Measurements from ENCODE around the gene STAT3. TPM values are rescaled to one million over a fixed set of nuclear protein-coding genes. Genes with fewer than 3 reads are reported as not detected.
A peak's percentile ranks its signal among the peaks of the same experiment; 100 is the strongest.

The STAT3 gene
- total RNA-seq, 6 experiments from 2014 or later = 65.3 to 74.5 (median 68.8) TPM

DNA sequence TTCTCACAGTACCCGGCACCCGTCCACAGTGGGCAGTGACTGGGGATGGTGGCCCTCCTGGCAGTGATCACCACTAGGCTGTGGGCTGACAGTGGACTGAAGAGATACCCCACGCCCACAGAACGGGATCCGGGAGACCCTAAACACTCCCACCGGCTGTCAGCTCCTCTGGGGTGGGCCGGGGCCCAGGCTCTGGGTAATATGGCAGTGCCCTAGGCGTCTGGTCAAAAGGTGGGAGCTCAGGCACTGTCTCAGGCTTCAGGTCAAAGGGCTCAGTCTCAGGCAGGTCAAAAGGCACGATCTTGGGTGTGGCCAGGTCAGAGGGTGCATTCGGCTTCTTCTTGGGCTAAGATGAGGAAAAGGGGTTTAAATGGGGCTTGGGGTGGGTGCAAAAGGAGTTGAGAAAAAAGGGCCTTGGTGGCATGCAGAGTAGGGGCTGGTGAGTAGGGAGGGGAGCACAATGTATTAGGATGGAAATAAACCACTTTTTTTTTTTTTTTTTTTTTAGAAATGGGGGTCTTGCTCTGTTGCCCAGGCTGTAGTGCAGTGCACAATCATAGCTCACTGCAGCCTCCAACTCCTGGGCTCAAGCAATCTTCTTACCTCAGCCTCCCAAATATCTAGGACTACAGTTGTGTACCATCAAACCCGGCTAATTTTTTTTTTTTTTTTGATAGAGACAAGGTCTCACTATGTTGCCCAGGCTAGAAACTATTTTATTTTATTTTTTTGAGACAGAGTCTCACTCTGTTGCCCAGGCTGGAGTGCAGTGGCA is 23.9 kb upstream of the STAT3 start:
- Mint-ChIP-seq H3K9me3 (no peaks in the 10 kb centered on the region), H3K4me3 (peak overlapping the region; percentile 53), H3K27me3 (ENCODE audit: insufficient read depth) (no peaks in the 10 kb centered on the region; the same call in 1 of the 2 replicates), H3K36me3 (ENCODE audit: low read depth) (peaks cover 16% of the 10 kb centered on the region), H3K4me1 (ENCODE audit: low read depth) (peaks cover 80% of the 10 kb centered on the region), H3K27ac (peak overlapping the region; percentile 86)
- DNase-seq = no peak
- TF ChIP-seq, protein P1, sequence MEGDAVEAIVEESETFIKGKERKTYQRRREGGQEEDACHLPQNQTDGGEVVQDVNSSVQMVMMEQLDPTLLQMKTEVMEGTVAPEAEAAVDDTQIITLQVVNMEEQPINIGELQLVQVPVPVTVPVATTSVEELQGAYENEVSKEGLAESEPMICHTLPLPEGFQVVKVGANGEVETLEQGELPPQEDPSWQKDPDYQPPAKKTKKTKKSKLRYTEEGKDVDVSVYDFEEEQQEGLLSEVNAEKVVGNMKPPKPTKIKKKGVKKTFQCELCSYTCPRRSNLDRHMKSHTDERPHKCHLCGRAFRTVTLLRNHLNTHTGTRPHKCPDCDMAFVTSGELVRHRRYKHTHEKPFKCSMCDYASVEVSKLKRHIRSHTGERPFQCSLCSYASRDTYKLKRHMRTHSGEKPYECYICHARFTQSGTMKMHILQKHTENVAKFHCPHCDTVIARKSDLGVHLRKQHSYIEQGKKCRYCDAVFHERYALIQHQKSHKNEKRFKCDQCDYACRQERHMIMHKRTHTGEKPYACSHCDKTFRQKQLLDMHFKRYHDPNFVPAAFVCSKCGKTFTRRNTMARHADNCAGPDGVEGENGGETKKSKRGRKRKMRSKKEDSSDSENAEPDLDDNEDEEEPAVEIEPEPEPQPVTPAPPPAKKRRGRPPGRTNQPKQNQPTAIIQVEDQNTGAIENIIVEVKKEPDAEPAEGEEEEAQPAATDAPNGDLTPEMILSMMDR (IDR thresholded peaks at IDR 0.05) = no peak

DNA sequence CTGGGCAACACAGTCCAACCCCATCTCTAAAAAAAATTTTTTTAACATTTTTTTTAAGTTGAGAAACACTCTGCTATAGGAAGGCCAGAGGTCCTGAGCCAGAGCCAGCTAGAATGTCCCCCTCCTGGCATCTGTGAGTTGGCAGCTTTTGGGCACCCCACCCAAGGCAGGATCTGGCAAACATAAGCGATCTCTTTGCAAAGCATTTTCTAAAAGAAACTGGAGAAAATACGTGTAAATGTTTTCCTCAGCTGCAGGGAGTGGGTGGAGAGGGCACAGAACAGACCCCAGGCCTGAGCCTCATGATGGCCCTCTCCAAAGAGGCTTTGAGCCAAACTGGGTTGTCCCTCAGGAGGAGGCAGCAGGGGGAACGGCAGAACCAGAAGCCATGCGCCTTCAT is 23.1 kb upstream of the STAT3 start:
- Mint-ChIP-seq H3K27ac (peak overlapping the region; percentile 86), H3K4me3 (peak overlapping the region; percentile 53), H3K27me3 (ENCODE audit: insufficient read depth) (no peaks in the 10 kb centered on the region; the same call in 1 of the 2 replicates), H3K4me1 (ENCODE audit: low read depth) (peaks cover 86% of the 10 kb centered on the region), H3K9me3 (no peaks in the 10 kb centered on the region), H3K36me3 (ENCODE audit: low read depth) (peaks cover 20% of the 10 kb centered on the region)
- TF ChIP-seq, protein P1 (IDR thresholded peaks at IDR 0.05) = no peak
- DNase-seq = no peak

DNA sequence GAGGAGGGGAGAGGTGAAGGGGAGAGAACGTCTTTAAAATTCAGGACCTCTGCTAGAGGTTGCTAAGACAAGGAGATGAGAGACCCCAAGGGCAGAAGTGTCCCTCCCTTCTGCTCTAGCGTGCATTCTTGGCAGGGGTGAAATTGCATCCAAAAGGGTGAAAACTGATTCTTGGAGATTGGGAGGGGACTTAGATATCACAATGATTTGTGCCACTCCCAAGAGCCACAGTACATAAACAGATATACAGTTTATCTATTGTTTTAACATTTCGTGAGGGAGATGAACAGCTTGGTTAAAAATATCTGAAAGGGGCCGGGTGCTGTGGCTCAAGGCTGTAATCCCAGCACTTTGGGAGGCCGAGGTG is 22.1 kb upstream of the STAT3 start:
- Mint-ChIP-seq H3K27me3 (ENCODE audit: insufficient read depth) (no peaks in the 10 kb centered on the region; the same call in 1 of the 2 replicates), H3K9me3 (no peaks in the 10 kb centered on the region), H3K27ac (peak overlapping the region; percentile 86), H3K4me1 (ENCODE audit: low read depth) (peaks cover 81% of the 10 kb centered on the region), H3K36me3 (ENCODE audit: low read depth) (peaks cover 20% of the 10 kb centered on the region), H3K4me3 (peak overlapping the region; percentile 69)
- TF ChIP-seq, protein P1 (IDR thresholded peaks at IDR 0.05) = no peak
- DNase-seq = no peak

DNA sequence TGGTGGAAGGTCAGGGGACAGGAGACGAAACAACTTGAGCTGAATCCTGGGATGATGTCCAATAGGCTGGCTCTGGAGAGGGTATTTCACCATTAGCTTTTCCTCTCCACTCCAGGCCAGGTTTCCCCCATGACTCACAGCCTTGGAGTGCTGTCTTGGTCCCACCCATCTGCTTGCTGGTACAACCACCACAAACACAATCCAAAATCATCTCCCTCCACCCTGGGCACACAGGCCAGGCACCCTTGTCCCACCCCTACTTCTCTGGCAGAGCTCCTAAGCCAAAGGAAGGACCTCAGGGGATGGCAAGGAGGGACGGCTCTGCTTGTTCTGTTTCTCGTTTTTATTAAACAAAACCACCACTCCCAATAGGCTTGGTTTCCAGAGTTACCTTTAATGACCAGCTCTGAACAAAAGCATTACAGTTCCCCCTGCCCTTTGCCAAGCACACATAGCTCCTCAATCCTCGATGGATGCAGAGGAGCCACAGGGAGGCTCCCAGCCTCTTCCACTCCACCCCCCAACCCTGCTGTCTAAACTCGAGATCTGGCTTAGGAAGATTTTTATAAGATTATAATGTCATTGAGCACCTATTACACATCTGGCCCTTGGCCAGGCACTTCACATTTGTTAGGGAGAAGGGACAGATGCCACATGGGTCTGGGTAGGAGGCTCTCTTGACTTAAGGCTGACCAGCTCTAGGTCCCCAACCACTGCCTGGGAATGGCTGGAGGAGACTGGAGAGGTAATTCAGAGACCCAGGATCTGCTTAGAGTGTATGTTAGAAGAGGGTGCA is 21.5 kb upstream of the STAT3 start:
- Mint-ChIP-seq H3K4me3 (peak overlapping the region; percentile 69), H3K27ac (peak overlapping the region; percentile 86), H3K9me3 (no peaks in the 10 kb centered on the region), H3K36me3 (ENCODE audit: low read depth) (peaks cover 24% of the 10 kb centered on the region), H3K27me3 (ENCODE audit: insufficient read depth) (no peaks in the 10 kb centered on the region; the same call in 1 of the 2 replicates), H3K4me1 (ENCODE audit: low read depth) (peaks cover 76% of the 10 kb centered on the region)
- DNase-seq = peak; percentile 84
- TF ChIP-seq, protein P1 (IDR thresholded peaks at IDR 0.05) = no peak

DNA sequence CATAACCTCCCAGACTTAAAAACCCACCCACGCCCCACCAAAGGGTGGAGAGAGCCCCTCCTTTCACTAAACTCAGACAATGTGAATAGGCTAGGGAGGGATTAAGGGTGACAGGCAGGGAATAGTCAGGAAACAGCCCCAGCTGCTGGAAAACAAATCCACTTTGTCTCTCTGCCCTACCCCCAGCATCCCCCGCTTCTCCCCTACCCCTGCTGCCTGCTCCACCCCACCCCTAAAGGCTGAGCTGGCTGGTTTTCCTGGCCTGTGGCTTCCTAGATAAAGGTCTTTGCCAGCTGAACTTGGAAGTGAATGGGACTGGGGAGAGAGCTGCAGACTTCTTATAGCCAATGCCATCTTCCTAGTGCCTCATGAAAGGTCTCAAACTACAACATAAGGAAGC is 19.8 kb upstream of the STAT3 start:
- H3K36me3 Mint-ChIP-seq (ENCODE audit: low read depth) = peaks cover 30% of the 10 kb centered on the region
- no peaks in the 10 kb centered on the region for H3K9me3 Mint-ChIP-seq
- TF ChIP-seq, protein P1 (IDR thresholded peaks at IDR 0.05) = no peak
- no peaks in the 10 kb centered on the region; the same call in none of the 2 replicates for H3K27me3 Mint-ChIP-seq (ENCODE audit: insufficient read depth)
- no peak for DNase-seq
- H3K4me3 Mint-ChIP-seq = peak overlapping the region; percentile 69
- H3K4me1 Mint-ChIP-seq (ENCODE audit: low read depth) = peaks cover 73% of the 10 kb centered on the region
- peak overlapping the region; percentile 86 for H3K27ac Mint-ChIP-seq
